ENCODE data around the gene RMND5B. TPM values are rescaled to one million over a fixed set of nuclear protein-coding genes. Genes with fewer than 3 reads are reported as not detected.
"Not testable (repeated sequence)": the region's sequence is repeated elsewhere in the genome, so short reads cannot be mapped to it uniquely, and the experiment has no call there.

The RMND5B gene
- total RNA-seq, 1 donor from 2014 or later, result 28.9 TPM

DNA sequence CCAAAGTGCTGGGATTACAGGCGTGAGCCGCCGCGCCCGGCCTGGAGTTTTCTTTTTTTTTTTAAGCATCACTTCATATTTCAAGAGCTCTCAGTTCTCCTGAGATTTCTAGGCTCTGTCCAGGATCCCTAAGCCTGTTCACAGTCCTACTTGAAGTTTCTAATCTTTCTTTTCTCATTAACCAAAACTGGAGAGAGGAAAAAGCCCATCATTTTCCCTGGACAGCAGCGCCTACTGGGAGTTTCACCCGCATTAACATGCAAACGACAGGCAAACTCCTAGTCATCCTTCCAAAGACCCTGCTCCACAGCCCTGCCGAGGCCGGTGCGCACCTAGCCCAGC lies 609 bp upstream of the RMND5B start:
- DNase-seq (ENCODE audit: low read depth, low spot score), result not testable (repeated sequence)

GRCh38 chr5:178131446-178131996 lies 707 bp downstream of the RMND5B start:
- no peak for DNase-seq (ENCODE audit: low read depth, low spot score)

- no peak for DNase-seq (ENCODE audit: low read depth, low spot score)
Measured at GRCh38 chr5:178136990-178137389, 6.2 kb downstream of the RMND5B start.

- DNase-seq (ENCODE audit: low read depth, low spot score), result no peak
Measured at GRCh38 chr5:178137991-178138390, 7.2 kb downstream of the RMND5B start.

DNA sequence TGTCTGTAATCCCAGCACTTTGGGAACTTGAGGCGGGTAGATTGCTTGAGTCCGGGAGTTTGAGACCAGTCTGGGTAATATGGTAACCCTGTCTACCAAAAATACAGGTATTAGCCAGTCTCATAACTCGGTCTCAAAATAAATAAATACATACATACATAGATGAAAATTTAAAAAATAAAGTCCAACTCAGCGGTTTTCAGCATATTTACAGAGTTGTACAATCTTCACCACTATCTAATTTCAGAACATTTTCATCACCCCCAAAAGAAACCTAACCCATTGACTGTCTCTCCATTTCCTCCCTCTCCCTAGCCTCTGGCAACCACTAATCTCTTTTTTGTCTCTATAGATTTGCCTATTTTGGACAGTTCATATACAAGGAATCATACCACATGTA lies 10.7 kb downstream of the RMND5B start:
- no peak for DNase-seq (ENCODE audit: low read depth, low spot score)

DNA sequence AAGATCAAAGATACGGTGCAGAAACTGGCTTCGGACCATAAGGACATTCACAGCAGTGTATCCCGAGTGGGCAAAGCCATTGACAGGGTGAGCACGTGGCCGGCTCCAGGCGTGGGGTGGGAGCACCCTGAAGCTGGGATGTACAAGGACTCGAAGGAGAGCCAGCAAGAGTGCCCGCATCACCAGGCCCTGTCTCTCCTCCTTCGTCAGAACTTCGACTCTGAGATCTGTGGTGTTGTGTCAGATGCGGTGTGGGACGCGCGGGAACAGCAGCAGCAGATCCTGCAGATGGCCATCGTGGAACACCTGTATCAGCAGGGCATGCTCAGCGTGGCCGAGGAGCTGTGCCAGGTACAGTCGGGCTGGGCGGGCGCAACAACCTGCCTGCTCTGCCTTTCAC lies 11.8 kb downstream of the RMND5B start:
- no peak for DNase-seq (ENCODE audit: low read depth, low spot score)

- no peak for DNase-seq (ENCODE audit: low read depth, low spot score)
Measured at GRCh38 chr5:178143246-178143645, 12.4 kb downstream of the RMND5B start.

DNA sequence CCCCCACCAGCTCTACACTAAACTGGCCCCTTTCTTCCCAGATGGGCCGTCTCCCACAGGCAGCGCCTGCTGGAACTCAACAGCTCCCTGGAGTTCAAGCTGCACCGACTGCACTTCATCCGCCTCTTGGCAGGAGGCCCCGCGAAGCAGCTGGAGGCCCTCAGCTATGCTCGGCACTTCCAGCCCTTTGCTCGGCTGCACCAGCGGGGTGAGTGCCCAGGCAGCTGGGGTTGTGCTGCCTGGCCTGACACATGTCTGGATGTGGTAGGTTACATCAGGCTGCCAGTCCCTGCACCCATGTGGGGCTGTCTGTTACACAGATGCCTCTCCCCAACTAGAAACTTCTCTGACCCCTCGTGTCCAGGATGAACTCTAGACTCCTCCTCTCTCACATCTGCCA lies 13.1 kb downstream of the RMND5B start:
- DNase-seq (ENCODE audit: low read depth, low spot score), result no peak

DNA sequence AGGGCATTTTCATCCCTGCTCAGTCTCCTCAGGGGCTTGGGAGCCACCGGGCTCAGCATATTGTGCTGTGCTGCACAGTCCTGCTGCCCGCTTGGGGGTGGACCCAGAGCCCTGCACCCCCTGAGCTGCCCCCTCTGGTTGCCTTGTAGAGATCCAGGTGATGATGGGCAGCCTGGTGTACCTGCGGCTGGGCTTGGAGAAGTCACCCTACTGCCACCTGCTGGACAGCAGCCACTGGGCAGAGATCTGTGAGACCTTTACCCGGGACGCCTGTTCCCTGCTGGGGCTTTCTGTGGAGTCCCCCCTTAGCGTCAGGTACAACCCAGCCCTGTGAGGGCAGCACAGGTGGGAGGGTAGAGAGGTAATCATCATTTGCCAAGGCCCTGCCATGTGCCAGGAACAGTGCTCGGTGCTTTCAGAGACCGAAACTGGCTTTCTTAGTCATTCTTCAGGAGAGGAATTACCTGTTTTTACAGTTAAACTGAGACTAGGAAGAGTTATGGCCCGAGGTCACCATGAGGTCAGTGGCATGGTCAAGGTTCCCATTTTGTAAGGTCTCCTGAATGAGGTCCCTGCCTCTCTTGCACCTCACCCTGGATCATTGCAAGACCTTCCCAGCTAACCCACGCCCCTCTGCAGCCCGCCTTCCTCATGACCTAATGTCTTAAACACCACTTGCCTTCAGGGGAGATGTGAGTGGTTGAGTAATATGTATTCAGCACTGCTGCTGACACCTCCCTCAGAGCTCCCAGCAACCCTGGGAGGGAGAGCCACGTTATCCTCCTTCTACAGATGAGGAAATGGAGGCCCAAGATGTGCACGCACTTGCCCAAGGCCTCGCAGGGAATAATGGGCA lies 15.4 kb downstream of the RMND5B start:
- no peak for DNase-seq (ENCODE audit: low read depth, low spot score)

DNA sequence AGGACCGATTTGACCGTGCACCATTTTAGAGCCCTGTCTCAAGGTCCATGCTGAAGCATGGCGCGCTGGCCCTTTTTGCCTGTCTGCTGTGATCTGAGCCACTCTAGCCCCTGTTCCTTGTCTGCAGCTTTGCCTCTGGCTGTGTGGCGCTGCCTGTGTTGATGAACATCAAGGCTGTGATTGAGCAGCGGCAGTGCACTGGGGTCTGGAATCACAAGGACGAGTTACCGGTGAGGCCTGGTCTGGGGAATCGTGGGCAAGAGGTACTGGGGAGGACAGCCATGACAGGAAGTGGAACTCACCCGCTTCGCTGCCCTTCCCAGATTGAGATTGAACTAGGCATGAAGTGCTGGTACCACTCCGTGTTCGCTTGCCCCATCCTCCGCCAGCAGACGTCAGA lies 16.6 kb downstream of the RMND5B start:
- DNase-seq (ENCODE audit: low read depth, low spot score), result no peak

DNA sequence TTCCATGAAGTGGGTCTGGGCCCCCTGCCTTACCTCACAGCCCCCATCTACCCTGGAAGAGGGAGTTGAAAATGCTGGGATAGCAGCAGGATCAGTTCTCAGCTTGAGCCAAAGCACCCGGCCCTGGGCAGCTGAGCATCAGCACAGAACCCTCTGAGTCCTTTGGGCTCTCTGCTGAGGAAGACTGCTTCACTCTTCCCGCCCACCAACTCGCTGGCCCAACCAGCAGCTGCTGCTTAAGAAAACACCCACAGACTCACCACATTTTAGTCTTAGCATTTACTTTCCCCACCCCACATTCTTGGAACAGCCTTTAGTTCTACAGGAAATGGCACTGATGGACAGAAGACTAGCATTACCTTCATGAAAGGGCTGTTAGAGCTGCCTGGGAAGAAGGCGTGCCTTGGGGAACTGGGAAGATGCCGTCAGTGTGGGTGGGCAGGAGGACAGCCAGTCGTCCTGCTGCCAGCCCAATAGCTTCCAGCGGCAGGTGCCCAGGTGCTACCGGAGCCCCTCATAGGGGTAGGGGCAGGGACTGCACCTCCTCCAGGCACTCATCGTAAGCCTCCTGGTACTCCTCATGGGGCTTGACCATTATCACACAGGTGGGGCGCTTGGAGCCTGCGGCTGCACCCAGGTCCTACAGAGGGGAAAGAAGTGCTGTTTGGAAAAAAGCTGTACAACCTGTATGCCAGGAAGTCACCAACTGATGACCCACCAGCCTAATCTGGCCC lies 18.6 kb downstream of the RMND5B start:
- DNase-seq (ENCODE audit: low read depth, low spot score), result no peak

- DNase-seq (ENCODE audit: low read depth, low spot score), result no peak
Measured at GRCh38 chr5:178150977-178151734, 20.3 kb downstream of the RMND5B start.

DNA sequence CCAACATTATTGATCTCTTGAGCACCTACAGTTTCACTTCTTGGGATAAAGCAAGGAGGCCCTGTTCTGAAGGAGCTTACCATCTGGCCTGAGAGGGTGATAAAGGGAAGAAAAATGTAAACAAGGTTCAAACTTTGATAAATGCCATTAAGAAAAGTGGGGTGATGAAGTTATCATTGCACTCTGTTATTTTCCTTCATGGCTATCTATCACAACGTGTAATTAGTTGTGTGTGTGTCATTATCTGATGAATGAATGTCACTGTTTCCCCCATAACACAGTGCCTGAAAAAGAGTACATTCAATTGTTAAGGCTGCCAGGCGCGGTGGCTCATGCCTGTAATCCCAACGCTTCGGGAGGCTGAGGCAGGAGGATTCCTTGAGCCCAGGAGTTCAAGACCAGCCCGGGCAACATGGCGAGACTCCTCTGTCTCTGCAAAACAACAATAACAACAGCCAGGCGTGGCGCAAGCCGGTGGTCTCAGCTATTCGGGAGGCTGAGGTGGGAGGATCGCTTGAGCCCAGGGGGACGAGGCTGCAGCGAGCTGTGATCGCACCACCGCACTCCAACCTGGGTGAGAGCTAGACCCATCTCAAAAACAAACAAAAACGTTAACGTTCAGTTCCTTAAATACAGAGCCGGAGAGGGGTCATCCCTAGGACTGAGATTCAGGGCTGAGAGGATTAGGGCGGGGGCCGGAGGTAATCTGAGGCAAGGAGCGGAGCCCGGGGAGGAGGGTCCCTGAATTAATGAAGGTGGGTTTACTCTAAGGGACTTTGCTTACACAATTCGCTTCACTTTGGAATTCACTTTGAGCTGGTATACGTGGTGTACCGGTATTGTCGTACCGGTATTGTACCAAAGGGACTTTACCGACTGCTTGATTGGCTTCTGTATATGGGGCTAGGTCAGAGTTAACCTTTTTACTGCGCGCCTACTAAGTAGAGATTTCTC lies 22.0 kb downstream of the RMND5B start:
- no peak for DNase-seq (ENCODE audit: low read depth, low spot score)

- peak; percentile 97 for DNase-seq (ENCODE audit: low read depth, low spot score)
Measured at GRCh38 chr5:178153530-178154340, 22.9 kb downstream of the RMND5B start, which contains the start of gene NHP2. TSS of gene NHP2 (minus strand) at chr5:178153885. CDS start at chr5:178153817, 68 bp downstream.

- no peak for DNase-seq (ENCODE audit: low read depth, low spot score)
Measured at GRCh38 chr5:178155065-178155464, 24.3 kb downstream of the RMND5B start.

GRCh38 chr5:178160176-178160575 lies 29.4 kb downstream of the RMND5B start:
- DNase-seq (ENCODE audit: low read depth, low spot score), result no peak

DNA sequence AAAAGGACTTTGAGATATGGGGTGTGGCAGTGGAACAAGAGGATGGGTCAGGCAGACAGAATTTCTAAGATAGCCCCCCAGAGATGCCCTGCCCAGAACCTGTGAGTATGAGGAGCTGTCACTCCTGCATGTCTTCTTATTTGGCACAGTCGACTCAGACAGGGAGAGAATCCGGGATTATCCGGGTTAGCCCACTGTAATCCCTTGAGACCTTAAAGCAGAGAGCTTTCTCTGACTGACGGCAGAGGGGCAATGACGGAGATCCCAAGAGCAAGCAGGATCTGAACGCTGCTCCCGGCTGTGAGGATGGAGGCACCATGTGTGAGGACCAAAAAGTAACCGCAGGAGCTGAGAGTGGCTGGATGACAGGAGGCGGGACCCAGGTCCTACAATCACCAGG lies 31.7 kb downstream of the RMND5B start:
- no peak for DNase-seq (ENCODE audit: low read depth, low spot score)

DNA sequence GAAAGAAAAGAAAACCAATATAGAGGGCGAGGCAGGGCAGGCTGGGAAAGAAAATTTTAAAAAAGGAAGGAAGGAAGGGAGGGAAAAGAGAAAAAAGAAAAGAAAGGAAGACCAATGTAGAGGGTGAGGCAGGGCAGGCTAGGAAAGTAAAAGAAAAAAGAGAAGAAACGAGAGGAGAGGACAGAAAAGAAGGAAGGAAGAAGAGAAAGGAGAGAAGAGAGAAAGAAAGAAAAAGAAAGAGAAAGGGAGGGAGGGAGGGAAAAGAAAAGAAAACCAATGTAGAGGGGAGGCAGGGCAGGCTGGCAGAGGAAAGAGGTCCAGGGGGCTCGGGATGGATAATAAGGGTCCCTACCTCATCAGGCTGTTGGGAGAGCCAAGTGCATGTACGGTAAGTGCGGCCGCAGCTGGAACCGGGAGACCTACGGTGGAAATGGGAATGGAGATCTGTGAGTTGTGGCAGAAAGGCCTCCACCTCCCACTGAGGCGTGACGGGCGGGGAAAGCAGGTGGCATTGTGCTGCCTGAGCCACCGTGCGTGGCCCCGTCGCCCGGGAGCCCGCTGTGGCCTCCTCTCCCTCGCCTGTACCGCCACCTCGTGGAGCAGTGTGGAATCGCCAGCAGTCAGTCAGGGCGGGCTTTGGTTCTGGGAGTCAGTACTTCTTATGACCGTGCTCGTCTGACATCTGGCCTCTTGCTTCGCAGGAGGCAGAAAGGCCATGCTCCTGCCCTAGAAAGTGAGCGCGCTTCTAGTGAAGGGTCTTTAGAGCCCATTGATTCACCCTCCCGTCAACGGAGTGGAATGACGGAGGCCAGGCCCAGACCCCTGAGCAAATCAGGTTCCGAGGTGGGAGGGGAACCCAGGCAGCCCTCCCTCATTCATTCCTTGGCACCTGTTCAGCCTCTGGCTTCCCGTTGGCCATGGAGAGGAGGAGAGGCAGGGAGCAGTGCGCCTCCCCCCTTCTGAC lies 33.2 kb downstream of the RMND5B start:
- no peak for DNase-seq (ENCODE audit: low read depth, low spot score)

DNA sequence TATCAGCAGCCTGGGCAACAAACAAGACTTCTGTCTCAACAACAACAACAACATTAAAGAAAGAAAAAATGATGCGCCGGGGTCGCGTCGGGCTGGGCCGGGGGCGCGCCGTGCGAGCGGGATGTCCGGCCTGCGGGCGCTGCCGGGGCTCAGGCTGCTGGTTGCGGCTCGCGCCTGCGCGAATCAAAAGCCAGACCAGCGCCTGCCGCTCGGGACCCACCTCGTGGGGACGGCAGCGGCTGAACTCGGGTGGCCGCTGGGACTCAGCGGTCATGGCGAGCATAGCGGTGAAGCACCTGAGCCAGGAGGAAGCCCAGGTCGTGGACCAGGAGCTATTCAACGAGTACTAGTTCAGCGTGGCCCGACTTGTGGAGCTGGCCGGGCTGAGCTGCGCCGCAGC lies 34.8 kb downstream of the RMND5B start:
- no peak for DNase-seq (ENCODE audit: low read depth, low spot score)
